GM10266 (cell line): ENCODE data around the gene EDEM3.

Experiments
- DNase-seq: peaks from one replicate; pipeline ENCODE4 v3.0.0; 2012; ENCODE audit errors: extremely low spot score
- TF ChIP-seq, protein P1 (sequence below): IDR thresholded peaks from 2 replicates; pipeline ENCODE4 v1.5.1; 2012; ENCODE audit warnings: mild to moderate bottlenecking, low read depth; ENCODE audit not compliant: control insufficient read depth, insufficient read depth; ENCODE audit errors: missing control alignments

EDEM3 gene

DNA sequence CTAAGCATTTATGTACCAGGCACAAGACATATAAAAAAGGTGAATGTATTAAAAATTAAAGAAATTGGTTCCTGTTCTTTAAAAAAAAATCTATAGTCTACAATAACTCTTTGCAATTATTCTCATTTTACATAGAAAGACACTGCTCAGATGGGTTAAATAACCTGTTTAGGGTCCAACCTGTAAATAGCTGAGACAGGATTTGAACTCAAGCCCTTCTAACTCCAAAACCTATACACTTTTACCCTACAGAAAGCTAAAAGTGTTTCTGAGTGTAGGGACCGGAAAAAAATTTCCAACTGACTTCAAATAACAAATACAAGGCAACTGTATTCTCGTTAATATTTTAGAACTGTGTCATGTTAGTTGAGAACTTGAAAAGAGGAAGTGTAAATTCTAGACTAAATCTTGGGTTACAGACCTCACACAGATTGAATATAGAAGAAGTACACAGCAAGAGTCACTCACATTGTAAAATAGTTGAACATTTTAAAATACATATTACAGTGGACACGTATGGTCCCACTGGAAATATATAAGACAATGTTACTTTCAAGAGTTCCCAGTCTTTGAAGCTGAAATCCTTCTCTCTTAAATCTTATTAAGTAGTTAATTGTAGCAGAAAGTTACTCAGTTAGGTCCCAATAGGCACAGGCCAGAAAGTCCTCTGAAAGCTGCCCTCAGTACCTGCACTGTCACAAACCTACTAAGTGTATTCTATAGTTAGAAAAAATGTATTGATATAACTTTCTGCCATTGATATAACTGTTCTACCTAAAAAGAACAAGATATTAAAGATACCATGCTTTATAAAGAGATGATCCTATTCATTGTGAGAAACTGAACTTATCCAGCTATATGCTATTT lies 7.3 kb downstream of the EDEM3 start:
- peak; percentile 15 for DNase-seq
- TF ChIP-seq, protein P1, sequence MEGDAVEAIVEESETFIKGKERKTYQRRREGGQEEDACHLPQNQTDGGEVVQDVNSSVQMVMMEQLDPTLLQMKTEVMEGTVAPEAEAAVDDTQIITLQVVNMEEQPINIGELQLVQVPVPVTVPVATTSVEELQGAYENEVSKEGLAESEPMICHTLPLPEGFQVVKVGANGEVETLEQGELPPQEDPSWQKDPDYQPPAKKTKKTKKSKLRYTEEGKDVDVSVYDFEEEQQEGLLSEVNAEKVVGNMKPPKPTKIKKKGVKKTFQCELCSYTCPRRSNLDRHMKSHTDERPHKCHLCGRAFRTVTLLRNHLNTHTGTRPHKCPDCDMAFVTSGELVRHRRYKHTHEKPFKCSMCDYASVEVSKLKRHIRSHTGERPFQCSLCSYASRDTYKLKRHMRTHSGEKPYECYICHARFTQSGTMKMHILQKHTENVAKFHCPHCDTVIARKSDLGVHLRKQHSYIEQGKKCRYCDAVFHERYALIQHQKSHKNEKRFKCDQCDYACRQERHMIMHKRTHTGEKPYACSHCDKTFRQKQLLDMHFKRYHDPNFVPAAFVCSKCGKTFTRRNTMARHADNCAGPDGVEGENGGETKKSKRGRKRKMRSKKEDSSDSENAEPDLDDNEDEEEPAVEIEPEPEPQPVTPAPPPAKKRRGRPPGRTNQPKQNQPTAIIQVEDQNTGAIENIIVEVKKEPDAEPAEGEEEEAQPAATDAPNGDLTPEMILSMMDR = no peak

DNA sequence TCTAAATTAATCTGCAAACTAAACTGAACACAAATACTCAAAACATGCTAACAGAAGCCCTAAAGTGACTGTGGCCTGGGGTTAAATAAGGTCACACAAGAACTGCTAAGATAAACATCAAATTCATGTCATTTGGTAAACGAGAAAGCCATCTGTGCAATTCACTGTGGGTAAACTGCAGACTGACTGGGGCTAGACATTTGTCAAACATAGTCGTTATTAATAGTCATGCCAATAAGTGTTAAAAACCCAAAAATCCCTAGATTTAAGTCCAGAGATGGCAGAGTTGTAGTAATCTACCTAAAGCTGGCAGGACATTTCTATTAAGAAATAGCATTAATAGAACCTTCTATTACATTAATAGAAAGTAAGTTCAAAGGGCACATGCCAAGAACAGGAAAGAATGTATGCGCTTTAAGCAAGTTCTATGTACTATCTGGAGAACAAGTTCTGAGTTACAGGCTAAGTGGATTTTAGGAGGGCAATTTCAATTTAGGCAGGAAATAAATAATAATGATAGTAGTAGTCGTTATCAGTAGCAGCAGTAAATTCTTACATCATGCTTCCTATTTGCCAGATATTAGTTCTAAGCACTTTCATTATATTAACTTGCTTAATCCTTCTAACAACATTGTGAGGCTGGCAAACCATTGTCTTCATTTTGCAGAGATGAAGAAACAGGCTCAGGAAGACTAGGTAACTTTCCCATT lies 8.6 kb downstream of the EDEM3 start:
- TF ChIP-seq, protein P1 = no peak
- no peak for DNase-seq

DNA sequence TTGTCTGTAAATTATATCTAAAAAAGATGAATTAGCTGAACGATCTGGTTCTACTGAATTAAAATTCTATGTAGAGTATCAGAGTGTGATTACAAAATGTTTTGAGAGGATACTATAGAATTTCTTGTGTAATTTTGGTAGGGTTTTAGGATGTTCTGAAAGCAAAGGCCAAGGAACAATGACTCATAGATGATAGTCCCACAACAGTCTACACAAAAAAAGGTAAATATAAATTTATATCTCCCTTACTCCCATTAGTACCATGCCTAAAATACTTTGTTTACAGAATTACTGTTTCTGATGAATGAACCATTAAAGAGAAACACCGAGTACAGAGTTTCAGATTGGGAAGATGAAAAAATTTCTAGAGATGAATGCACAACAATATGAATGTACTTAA lies 9.5 kb downstream of the EDEM3 start:
- TF ChIP-seq, protein P1 = no peak
- DNase-seq = no peak

DNA sequence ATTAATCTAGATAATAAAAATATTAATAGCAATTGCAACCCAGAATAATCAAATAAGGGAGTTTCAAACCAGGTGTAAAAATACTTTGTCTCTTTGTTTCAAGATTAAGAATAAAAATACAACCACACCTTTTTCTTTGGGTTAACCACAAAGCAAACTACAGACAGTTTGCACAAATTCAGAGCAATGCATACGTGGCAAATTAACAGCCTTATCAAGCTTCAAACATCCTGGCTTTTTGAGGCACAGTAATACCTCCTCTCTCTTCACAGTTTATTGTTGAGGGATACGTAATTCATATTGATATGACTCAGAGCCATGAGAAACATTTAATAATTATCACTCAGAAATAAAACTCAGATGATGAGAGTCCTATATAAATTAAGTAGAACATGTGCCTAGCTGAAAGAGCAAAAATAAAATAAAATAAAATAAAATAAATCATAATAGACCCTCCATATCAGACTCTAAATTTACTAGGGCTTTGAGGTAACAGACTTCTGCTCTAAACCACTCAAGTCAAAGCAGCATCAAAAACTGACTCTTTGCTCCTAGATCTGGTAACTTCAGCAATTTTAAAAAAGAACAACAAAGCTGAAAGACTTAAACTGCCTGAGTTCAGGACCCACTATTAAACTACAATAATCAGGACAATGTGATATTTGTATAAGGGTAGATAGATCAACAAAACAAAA lies 11.4 kb downstream of the EDEM3 start:
- peak; percentile 41 for DNase-seq
- TF ChIP-seq, protein P1 = no peak

DNA sequence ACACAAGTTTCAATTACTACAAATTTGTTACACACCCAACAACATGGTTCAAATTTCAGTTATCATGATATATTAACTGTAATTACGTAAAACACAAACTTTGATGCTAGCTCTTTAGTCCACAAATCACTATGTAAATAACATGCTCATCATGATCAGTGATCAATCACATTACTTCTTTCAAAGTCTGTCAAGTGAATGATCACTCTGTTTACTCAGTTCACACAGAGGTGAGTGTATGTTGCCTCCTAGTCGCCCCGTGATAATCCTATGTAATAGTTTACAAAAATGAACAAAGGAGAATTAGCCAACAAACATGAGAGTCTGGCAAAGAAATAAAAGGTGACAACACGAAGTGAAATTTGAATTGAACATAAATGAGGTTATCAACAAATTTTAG lies 14.3 kb downstream of the EDEM3 start:
- no peak for DNase-seq
- TF ChIP-seq, protein P1 = no peak

DNA sequence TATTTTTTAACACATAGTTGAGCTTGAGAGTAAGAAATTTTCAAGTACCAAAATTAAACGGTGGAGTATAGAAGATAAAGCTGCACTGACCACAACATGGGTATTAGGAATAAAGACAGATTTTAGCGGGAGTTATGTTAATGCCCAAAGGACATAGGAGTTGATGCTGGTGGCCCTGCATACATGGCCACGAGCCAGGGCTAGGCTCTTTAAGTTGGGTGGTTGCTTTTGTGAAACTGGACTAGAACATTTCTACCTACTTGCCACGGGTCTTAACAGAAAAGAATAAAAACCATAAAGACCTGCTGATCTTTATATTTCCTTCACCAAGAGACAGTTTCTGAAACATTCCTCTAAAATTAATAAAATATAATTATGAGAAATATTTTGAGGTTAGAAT lies 14.9 kb downstream of the EDEM3 start:
- TF ChIP-seq, protein P1 = no peak
- no peak for DNase-seq
